Measurements from ENCODE around the gene PDLIM4.

DNA sequence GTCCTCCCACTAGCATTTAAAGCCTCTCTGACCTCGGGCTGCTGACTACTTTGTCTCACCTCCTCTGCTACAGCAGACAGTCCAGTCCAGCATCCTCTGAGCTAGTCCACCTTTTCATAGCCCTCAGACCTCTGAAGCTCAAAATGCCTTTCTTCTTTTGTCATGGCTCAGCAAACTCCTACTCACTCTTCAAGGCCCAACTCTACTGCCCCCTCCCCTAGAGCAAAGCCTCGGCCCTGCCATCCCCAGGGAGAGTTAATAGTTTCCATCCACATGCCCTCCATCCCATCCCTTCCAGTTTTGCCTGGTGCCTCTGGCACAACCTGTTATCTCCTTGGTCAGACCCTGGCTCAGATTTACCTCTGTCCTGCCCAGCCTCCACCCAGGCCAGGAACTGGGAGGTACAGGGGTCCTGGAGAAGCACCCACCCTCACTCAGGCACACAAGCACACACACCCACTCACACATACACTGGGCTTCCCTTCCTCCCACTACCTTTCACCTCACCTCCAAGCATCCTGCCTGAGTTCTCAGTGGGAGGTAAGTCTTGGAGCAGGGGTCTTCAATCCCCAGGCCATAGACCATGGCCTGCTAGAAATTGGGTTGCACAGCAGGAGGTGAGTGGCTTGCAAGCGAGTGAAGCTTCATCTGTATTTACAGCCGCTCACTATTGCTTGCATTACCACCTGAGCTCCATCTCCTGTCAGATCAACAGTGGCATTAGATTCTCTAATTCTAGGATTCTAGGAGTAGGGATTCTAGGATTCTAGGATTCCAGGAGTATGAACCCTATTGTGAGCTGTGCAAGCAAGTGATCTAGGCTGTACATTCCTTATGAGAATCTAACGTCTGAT lies 18.1 kb downstream of the PDLIM4 start:
- TF ChIP-seq, protein P1, sequence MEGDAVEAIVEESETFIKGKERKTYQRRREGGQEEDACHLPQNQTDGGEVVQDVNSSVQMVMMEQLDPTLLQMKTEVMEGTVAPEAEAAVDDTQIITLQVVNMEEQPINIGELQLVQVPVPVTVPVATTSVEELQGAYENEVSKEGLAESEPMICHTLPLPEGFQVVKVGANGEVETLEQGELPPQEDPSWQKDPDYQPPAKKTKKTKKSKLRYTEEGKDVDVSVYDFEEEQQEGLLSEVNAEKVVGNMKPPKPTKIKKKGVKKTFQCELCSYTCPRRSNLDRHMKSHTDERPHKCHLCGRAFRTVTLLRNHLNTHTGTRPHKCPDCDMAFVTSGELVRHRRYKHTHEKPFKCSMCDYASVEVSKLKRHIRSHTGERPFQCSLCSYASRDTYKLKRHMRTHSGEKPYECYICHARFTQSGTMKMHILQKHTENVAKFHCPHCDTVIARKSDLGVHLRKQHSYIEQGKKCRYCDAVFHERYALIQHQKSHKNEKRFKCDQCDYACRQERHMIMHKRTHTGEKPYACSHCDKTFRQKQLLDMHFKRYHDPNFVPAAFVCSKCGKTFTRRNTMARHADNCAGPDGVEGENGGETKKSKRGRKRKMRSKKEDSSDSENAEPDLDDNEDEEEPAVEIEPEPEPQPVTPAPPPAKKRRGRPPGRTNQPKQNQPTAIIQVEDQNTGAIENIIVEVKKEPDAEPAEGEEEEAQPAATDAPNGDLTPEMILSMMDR (IDR thresholded peaks at IDR 0.05), result no peak
- TF ChIP-seq ZFX (IDR thresholded peaks at IDR 0.05; ENCODE audit: borderline replicate concordance), result no peak

Data from 22Rv1 (cell line).